Glomerular visceral epithelial cell (primary cell): ENCODE measurements around the gene LCOR.
A peak's percentile ranks its signal among the peaks of the same experiment; 100 is the strongest.

Source experiments
- DNase-seq: peaks from one replicate; pipeline ENCODE4 v3.0.0-alpha.2; 2016; ENCODE audit errors: extremely low spot score

LCOR gene

DNA sequence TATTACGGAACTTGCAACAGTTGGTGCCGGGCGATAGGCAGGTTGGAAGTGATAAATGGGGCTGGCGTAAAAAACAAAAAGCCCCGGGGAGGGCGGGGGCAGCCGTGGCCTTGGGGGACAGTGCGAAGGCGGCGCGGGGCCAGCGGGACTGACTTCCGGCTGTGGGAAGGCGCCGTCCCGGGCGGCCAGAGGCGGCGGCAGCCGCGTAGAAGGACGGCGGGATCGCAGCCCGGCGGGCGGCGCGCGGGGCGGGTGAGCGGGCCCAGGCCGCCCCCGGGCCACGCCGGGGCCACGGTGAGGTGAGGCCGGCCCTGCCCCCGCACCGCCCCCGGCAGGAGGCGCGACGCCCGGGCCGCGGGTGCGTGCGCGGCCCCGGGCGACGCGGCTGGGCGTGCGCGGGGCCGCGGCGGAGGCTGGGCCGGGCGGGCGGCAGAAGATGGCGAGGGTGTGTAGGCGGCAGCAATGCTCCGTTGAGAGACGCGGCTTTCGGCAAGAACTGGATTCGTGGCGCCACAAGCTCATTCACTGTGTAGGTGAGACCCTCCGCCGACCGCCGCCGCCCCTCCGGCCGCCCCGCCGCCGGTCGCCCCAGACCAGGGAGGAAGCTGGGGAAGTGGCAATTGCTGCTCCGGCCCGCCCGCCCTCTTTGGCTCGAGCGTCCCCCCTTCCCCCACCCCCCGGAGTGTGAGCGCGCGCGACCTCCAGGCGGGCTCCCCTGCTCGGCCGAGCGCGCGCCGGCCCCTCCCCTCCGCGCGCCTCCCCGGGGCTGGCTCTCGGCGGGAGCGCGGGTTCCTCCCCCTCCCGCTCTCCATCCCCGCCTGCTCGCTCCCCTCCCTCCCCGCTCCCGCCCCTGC is at the start of gene LCOR:
Gene LCOR, plus strand, starts transcription at position 432 of the 854 bp plus-strand sequence. CDS start 116,760 bp downstream, outside the sequence.
- DNase-seq, result peak; percentile 91

- no peak for DNase-seq
Observed at GRCh38 chr10:96784253-96784652, 47.8 kb upstream of the LCOR start.

GRCh38 chr10:96789571-96790108 is 42.5 kb upstream of the LCOR start:
- DNase-seq, result no peak

DNA sequence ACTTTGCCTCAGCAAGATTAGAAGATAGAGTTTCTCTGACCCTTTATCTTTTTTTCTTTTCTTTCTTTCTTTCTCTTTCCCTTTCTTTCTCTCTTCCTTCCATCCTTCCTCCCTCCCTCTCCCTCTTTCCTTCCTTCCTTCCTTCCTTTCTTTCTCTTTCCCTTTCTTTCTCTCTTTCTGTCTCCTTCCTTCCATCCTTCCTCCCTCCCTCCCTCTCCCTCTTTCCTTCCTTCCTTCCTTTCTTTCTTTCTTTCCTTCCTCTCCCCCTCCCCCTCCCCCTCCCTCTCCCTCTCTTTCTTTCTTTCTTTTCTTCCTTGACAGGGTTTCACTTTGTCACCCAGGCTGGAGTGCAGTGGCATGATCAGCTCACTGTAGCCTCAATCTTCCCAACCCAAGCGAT is 40.2 kb upstream of the LCOR start:
- DNase-seq, result no peak

DNA sequence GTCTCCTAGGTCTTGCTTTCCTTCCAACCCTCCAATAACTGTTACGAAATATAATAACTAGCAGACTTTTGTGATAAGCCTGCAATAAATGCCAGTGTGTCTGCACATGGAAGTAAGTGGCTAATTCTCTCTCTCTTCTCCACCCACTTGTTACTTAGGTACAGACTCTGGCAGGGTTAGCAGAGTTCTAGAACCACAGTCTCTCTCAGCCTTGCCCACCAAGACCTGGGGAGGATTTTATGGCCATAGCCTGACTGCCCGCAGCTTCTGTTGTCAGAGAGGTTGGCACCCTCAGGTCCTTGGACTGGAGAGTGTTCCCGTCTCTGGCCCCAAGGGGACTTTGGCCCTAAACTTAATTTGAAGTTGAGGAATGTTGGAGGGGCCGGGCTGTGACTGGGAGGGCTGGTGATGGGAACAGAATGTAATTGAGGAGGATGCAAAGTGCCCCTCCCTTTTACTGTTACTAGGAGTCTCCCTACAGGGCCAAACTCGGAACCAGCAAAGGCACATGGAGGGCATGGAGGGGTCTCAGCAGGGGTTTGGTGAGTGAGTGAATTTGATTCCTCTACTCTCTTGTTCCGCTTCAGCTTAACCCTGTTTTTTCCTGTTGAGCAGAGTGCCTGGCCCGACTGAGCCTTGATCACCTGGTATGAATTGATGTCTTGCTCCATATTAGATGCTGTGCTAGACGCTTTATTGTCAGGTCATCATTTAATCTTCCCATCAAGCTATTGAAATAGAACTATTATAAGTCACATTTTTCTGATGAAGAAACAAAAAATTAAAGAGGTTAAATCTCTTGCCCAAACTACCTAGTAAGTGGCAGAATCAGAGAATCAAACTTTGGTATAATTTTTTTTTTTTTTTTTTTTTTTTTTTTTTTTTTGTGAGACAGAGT is 37.0 kb upstream of the LCOR start:
- no peak for DNase-seq

DNA sequence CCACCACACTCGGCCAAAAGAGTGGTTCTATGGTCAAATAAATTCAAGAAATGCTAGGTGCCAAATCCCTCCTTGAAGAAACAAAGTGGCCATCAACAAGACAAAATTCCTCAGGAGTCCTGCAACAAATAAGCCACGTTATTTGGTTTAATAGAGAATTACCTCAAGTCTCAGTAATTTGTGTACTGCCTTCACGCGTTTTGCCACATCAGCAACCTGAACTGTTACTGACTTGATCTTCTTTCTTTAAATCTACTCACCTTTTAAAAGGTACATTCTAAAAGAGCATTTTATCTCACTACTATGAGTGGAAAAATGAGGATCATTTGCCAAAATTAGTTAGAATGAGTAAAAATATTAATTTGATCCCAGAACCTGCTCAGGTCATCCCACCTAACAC is 34.6 kb upstream of the LCOR start:
- no peak for DNase-seq

DNA sequence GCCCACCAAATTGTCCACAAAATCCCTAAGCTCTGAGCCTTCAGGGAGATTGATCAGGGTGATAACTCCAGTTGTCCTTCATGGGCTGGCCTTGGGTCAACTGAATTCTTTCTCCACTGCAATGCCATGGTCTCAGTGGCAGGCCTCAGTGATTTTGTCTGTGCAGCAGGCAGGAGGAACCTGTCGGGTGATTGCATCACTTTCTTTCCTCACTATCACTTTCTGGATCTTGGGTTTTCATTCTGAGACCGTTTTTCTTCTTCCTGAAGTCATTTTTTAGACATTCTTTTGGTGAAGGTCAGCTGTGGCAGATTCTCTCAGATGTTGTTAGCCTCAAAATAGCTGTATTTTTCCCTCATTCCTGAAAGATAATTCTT is 28.8 kb upstream of the LCOR start:
- DNase-seq, result no peak

GRCh38 chr10:96814264-96814663 is 17.8 kb upstream of the LCOR start:
- DNase-seq, result peak; percentile 85

DNA sequence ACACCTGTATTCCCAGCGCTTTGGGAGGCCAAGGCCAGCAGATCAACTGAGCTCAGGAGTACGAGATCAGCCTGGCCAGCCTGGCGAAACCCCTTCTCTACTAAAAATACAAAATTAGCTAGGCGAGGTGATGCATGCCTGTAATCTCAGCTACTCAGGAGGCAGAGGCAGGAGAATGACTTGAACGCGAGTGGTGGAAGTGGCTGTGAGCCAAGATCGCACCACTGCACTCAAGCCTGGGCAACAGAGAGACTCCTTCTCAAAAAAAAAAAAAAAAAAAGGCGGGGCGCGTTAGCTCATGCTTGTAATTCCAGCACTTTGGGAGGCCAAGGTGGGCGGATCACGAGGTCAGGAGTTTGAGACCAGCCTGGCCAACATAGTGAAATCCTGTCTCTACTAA is 13.1 kb upstream of the LCOR start:
- DNase-seq, result peak; percentile 22

DNA sequence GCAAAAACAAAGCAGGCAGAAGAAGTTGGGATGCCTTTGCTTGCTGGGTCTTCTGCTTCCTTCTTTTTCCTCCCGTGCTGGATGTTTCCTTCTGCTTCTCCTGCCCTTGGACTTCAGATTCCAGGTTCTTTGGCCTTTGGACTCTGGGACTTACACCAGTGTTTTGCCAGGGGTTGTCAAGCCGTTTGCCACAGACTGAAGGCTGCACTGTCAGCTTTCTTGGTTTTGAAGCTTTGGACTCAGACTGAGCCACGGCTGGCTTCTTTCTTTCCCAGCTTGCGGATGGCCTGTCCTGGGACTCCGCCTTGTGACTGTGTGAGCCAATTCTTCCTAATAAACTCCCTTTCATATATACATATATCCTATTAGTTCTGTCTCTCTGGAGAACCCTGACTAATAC is 11.3 kb upstream of the LCOR start:
- DNase-seq, result no peak

- no peak for DNase-seq
Observed at GRCh38 chr10:96826438-96826837, 5.7 kb upstream of the LCOR start.

- no peak for DNase-seq
Observed at GRCh38 chr10:96828609-96829008, 3.5 kb upstream of the LCOR start.

DNA sequence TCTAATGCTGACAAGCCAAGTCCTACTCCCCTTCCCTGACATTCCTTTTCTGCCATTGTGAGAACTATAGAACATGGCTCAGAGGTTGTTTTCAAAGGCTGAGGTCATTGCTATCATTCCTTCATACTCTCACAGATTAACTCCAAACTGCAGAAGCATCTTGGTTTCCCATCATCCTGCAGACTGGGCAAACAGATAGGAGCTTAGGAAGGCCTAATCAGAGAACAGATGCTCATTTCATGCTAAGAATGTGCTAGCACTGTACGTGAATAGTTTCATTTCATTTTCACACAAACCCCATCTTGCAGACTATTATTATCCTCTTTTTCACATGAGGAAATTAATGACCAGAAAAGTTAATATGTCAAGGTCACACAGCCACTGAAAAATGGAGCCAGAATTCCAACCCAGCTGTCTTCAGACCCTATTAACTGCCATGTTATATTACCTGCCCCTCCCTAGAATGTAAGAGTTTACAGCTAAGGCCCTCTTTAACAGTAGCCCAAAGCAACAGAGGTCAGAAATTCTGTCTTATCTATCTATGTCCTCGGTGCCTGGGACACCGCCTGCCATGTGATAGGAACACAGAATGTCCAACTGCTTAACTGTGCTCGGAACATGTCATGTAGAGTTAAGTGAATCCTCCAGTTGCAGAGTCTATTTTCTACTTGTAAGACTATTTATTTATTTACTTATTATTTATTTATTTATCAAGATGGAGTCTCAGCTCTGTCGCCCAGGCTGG is 2.9 kb upstream of the LCOR start:
- no peak for DNase-seq

- peak; percentile 83 for DNase-seq
Observed at GRCh38 chr10:96830511-96831199, 1.4 kb upstream of the LCOR start.

- no peak for DNase-seq
Observed at GRCh38 chr10:96831200-96831866, 765 bp upstream of the LCOR start.

GRCh38 chr10:96832721-96833219 is 672 bp downstream of the LCOR start:
- peak; percentile 86 for DNase-seq

DNA sequence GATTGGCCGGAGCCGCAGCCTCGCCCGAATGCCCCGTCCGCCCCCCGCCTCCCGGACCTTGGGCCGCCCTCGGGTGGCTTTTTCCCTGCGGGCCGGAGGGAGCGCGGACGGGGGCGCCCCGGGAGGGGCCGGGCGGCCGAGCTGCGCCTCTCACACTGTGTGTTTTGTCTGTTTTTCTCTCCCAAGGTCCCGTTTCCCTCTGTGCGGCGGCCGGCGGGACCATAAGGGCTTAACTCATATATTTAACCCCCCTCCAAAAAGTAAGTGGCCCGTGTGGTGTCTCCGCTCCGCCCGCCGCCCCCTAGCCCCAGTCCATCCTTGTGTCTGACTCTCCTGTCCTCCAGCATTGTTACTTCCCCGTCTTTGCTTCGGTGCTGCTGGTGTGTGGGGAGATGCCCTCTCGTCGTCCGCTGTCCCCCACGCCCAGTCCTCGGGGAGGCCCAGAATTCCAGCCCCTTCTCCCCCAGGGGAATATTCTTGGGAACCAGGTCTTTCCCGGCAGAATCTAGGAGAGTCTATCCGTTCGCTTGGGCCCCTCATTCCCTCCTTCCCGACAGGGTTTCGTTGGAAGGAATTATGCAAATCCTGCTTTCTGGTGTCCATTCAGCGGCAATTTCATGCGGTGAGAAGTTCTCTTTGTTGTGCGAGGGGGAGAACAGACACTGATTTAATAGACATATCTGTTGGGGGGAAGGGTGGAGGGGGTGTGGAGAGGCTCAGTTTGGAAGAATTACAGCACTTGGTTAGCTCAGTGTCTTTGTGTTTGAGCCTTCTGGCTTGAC is 1.3 kb downstream of the LCOR start:
- DNase-seq, result peak; percentile 55

- DNase-seq, result no peak
Observed at GRCh38 chr10:96834120-96834519, 2.0 kb downstream of the LCOR start.

- no peak for DNase-seq
Observed at GRCh38 chr10:96835899-96836298, 3.8 kb downstream of the LCOR start.

GRCh38 chr10:96838529-96838928 is 6.4 kb downstream of the LCOR start:
- no peak for DNase-seq
